GM18498 (cell line): ENCODE measurements around the gene C1RL.

ENCODE experiments used
- ATAC-seq: cut with Tn5 transposase; IDR thresholded peaks from one replicate; pipeline ENCODE4 v1.9.1; 2021; ENCODE audit warnings: mild to moderate bottlenecking, moderate library complexity; ENCODE audit not compliant: unreplicated experiment

The C1RL gene, protein sequence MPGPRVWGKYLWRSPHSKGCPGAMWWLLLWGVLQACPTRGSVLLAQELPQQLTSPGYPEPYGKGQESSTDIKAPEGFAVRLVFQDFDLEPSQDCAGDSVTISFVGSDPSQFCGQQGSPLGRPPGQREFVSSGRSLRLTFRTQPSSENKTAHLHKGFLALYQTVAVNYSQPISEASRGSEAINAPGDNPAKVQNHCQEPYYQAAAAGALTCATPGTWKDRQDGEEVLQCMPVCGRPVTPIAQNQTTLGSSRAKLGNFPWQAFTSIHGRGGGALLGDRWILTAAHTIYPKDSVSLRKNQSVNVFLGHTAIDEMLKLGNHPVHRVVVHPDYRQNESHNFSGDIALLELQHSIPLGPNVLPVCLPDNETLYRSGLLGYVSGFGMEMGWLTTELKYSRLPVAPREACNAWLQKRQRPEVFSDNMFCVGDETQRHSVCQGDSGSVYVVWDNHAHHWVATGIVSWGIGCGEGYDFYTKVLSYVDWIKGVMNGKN

DNA sequence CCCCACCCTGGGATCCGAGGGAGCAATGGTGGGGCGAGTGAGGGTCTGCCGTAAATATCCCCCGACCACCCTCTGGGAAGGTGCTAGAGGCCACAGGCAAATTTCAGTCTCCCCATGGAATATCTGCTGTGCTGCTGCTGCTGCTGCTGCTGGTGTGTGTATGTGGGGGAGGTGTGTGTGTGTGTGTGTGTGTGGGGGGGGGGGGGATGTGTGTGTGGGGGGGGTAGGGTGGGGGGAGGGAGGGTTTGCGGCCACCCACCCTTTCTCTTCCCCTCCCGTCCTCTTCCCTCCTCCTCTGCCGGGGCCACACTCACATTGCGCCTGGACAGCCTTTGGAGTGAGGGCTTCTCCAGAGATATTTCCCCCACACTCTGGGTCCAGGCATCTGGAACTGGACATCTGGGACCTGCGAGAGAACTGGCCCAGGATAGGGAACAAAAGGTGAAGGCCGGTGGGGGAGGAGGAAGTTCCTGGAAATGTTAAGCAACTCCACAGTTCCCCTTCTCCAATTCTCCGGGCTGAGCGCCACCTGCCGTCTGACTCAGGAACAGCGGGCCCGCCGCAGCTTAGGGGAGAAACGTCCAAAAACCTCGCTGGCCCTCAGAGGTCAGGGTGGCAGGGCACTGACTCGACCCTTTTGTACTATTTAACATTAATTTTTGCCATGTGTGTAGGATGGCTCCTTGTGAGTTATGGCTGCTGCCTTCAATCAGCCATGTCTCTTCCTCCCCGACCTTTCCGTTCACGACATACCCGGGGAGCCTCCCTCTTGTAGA lies at the start of gene C1RL:
Gene C1RL, minus strand, starts transcription at position 419 of the 776 bp plus-strand sequence. Its CDS starts 34 bp downstream, at position 385.
- peak; percentile 31 for ATAC-seq

DNA sequence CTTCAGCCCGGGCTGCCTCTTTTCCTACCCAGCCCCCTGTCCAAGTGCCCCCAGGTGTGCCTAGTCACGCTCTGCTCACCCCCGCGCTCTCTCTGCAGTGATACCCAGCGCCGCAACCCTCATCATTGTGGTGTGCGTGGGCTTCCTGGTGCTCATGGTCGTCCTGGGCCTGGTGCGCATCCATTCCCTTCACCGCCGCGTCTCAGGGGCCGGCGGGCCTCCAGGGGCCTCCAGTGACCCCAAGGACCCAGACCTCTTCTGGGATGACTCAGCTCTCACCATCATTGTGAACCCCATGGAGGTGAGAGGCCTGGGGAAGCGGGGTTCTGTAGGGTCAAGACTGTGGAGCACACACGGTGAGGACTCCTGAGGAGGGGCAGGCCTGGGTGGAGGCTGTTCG lies 48.4 kb upstream of the C1RL start:
- no peak for ATAC-seq

DNA sequence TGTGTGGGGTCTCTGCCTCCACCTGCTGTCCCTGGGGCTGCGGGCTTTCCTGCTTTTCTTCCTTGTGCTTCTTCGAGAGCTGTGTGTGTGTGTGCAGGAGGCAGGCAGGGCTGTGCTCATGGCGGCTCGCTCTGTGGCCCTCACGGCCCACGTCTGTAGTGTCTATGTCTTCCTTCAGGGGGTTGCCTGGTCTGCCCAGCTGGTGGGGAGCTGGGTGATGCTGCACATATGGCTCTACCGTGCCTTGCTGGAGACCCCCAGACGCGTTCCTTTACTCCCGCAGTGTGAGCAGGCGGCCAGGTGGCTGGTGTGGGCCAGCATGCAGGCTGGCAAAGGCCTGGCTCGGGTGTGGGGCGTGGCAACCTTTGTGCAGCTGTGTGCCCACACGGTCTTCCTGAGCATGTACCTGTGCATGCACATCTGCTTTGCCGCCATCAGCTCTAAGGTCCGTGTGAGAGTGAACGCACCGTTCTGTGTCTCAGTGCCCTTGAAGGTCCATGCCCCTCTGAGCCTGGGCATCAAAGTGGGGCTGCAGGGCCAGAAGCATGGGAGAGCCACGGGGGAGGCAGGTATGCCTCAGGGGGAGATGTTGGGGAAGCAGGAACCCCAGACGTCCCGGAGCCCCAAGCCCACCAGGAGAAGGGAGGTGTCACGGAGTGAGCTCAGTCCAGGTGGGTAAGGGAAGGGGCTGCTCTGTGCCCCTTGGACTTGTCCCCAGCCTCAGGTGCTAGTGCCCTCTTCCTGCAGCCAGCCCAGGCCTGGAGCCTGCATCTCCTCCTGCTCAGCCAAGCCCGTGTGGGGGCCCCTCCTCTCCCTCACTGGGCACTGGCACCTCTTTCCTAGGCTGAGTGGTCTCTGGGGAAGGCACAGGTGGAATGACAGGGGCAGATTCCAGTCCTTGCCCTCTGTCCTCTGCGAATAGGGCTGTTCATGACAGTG lies 47.5 kb upstream of the C1RL start:
- ATAC-seq = no peak

DNA sequence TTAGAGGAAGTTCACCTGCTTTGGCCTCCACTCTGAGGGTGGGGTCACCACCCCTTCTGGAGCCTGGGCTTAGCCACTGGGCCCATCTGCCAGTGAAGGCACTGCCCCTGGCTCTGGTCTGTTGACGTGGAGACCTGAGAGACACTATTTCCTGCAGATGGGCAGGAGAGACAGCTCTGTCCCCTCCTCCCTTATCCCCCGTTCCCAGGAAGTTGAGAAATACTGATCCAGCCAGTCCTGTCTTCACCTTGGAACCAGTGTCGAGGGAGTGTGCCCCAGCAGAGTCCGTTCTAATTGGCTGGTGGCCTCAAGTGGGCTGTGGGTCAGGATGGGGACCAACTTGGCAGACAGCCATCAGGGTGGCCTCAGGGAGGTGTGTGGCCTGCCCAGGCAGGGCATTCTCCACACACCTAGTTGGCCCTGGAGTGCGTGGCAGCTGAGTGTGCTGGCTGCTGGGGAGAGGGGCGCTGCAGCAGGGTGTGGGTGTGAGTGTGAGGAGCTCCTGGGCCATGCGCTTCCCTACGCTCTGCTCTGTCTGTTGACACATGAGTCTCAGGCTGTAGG lies 46.5 kb upstream of the C1RL start:
- ATAC-seq = no peak

DNA sequence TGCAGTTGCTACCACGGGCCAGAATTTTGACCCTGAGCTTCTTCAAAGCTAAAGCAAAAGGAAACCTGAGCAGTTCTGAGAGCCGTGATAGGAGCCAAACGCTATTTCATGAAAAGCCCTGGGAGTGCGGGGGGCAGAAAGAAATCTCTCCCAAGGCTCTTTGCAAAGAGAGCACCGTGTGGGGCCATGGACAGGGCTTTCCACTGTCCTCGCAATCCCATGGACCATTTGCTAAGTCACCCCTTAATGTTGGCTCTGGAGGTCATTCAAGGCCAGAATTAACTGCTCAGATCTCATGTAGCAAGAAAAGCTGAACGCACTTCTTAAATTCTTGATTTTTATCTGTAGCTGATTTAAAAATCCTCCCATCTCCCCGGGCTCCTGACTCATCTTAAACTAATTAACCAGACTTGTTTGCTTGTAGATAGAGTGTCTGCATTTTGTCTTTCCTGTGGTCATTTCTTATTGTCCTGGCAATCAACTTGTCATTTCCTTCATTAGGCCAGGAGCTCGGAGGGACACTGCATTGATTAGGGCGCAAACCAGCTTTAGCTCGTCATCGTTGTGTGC lies 46.0 kb upstream of the C1RL start:
- ATAC-seq = no peak

DNA sequence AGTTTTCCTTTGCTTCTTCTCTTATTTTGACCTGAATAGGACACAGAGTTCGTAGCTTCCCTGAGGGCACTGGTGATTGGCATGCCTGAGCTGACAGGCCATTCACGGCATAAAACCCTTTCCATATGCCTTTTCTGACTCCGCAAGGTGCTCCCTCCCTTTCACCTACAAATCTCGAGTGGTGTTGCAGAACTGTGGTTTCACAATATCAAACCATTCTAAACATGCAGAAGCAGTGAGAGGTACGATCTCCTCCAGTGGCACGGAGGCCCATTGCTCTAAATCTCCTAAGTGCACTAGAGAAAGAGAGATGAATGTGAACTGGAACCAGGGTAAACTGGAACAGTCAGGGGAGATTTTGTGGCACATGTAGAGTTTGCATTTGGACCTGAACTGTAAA lies 45.0 kb upstream of the C1RL start:
- no peak for ATAC-seq

DNA sequence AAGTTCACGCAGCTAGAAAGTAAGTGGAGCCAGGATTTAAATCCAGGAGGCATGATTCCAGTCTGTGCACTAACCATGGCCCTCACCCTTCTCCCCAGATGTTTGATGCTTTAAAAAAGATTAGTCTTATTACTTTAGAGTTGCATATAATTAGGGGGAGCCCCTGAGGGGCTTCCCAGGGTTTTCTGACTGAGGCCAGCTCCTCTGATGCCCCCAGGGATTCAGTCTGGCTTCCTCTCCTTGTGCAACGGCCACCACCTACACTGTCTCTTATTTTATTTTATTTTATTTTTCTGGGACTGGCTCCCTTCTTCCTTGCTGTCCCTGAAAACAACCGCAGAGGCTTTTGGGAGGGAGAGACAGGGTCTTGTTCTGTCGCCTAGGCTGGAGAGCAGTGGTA lies 43.8 kb upstream of the C1RL start:
- ATAC-seq = no peak

DNA sequence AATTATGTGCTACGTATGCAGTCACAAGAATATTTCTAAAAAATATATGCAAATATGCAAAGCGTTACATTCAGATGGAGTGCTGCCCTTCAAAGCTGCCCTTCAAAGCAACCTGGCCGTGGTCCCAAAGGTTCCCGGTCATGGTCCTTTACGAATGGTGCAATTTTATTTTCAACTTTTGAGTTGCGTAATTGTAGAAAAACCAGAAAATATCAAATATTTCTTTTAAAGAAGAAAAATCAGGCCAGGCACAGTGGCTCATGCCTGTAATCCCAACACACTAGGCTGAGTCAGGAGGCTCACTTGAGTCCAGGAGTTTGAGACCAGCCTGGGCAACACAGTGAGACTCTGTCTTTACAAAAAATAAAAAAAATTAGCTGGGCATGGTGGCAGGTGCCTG lies 42.5 kb upstream of the C1RL start:
- no peak for ATAC-seq

DNA sequence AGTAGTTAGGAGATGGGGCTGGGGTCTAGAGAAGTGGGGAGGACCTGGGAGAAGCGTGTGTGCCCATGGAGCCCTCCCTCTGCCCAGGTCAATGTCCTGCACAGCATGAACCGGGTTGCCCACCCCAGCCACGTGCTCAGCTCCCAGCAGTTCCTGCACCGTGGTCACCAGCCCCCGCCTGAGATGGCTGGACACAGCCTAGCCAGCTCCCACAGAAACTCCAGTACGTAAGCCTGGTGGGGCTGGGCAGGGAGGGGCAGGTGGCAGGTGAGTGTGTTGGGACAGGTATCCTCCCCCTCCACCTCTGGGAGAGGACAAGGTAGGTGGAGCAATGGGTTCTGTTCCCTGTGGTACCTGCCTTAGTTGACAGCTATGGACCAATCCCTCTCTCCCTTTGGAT lies 41.8 kb upstream of the C1RL start:
- ATAC-seq = no peak

DNA sequence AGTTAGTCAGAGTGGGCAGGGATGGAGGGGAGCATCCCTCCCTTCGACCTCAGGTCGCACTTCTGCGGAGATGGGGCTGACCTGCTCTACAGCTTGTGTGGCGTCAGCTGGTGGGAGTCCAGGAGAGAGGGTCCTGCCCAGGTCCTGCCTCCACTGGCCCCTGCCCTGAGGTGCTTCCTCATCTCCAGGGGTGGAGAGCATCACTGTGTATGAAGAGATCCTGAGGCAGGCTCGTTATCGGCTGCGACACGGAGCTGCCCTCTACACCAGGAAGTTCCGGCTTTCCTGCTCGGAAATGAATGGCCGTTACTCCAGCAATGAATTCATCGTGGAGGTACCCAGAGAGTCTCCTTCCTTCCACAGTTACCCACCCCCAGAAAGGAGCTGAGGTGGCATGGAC lies 41.3 kb upstream of the C1RL start:
- ATAC-seq = no peak

DNA sequence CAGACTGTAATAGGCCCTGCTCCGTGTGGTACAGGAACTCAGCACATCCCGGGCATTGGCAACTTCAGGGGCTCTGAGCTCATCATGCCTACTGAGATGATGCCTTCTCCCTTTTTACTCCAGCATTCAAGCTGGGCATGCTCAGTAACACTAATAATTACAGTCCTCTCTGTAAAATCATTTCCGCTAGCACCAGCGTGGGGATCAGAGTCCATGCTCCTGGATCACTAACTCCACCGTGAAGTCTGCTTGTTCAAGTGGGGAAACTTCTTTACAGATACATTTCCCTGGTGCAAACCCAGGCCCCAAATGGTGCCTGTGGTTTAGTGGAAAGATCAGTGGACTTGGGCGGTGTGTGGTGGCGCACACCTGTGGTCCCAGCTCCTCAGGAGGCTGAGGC lies 37.9 kb upstream of the C1RL start:
- no peak for ATAC-seq

DNA sequence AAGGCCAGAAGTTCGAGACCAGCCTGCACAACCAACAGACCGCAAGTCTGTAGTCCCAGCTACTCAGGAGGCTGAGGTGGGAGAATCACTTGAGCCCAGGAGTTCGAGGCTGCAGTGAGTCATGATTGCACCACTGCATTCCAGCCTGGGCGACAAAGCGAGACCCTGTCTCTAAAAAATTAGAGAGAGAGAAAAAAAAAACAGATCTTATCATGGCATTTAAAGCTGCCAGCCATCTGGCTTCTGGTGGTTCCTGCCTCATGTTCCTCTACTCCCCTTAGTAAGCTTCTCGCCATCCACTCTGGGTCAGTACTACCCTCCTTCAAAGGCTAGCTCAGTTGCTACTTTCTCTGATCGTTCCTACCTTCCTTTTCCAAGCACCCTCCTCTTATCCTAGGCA lies 37.2 kb upstream of the C1RL start:
- no peak for ATAC-seq

DNA sequence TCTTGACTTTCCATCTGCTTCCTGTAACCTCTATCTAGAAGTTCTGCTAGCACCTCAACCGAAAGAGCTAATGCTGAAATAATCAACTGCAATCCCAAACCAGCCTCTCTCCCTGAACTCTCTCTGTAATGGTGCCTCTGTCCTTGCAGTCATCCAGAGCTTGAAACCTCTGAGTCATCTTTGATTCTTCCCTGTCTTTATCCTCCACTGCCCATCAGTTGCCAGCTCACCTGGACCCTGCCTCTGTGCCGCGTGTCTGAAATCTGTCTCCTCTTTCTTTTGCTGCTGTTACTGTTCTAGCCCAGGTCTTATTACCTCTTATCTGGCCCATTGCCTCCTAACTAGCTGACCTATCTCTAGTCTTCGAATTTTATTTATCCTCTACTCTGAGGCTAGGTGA lies 36.7 kb upstream of the C1RL start:
- ATAC-seq = no peak

DNA sequence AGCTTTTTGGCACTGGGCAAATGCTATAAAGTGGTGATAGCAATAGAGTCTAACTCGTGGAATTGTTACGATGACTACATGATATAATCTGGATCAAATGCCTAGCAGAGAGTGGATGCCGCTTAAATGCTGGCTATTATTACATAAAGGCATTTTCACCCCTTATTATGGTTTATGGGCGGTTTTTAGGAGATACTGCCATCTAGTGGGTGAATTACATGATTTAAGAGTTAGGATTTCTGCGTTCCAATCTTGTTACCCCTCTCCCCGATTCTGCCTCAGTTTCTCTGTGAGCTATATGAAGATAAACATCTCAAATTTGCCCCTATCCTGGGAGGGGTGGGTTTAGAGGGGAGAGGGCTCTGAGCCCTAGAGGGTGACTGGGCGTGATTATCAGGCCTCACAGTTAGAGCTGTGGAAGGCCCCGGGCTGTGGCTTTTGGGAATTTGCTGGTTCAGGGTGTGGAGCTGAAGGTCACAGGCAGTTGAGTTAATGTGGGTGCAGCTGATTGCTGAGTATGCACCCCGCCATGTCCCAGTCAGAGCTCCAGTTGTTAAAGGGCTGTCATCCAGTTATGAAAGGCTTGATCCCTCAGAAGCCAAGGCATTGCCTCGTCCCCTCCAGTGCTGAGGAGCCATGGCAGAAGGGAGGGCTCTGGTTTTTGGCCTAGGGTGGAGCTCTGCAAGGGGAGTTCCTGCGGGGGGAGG lies 35.6 kb upstream of the C1RL start:
- ATAC-seq = no peak

DNA sequence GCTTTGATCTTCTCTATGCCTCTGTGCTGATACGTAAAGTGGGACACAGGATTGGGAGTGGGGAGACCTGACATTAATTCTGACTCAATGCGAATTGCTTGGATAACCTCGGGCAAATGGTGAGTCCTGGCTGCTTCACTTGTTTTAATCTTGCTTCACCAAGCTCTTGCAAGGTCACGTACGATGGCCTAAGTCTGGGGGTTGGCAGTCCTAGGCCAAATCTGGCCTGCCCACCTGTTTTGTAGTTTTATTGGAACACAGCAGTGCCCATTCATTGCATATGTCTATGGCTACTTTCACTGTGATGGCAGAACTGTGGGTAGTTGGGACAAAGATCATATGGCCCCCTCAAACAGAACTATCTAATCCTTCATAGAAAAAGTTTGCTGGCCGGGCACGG lies 34.5 kb upstream of the C1RL start:
- ATAC-seq = no peak

DNA sequence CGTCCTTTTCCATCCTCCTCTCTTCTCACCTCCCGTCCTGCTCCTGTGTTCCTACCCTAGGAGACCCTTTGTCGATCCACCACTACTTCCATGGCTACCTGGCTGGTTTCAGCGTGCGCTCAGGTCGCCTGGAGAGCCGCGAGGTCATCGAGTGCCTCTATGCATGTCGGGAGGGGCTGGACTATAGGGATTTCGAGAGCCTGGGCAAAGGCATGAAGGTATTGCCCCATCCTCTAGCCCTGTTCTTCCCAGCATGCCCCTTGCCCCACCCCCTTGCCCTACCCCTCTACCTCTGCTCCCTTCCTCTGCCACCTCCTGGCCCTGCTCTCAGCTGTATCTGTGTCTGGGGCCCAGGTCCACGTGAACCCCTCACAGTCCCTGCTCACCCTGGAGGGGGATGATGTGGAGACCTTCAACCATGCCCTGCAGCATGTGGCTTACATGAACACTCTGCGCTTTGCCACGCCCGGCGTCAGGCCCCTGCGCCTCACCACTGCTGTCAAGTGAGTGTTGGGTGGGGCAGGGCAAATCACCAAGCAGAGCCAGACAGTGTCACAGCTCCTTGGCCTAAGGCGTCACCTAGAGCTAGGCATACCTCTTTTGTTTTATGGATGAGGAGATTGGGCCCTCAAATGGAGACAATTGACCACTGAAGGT lies 33.9 kb upstream of the C1RL start:
- ATAC-seq = no peak

DNA sequence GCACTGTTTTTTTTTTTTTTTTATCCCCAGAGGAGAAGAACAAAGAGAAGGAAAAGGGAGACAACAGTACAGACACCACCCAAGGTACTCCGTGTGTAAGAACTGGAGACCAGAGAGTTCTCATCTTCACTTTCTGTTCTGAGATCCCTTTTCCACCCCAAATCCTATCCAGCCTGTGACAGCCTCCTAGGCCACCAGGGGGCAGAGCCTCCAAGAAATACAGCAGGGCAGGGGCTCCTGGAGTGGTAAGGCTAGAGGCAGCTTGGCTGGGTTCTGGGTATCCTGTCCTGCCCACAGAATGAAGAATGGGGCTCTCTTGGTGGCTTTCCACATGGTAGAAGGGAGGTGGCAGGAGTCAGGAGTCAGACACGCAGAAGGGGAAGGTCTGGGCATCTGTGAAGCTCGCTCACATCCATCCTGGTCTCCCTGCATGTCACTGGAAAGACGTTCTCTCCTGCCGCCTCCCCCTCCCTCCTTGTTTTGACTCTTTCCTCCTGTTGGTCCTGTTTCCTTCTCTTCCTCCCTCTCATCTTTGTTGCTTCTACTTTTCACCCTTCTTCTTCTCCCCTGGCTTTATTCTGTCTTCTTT lies 33.1 kb upstream of the C1RL start:
- no peak for ATAC-seq

DNA sequence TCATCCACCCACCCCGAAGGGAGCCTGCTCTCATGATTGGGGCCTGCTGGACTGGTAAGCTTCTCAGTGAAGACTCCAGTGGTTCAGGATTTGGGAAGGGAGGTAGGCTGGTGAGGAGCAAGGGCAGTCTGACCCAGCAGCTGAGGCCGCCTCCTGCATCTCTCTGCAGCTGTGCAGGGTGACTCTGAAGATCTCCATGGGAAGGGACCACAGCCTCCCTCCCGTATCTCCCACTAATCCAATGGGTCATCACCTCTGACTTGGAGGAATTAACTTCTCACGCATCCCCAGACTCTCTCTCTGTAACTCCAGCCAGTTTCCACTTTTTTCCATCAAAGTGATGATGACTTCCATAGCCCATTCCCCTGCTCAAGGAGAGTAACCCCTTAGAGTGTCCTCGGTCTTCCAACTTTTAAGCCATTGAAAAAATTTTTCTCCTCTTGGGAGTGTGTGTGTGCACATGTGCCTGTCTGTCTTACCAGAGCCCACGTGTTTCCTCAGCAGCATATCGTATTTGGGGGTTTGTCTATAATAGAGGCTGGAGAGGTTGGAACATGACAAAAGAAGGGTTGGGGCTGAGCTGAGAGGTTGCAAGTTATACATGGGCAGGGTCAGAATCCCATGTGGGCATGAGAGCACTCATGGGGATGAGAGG lies 32.5 kb upstream of the C1RL start:
- no peak for ATAC-seq
